ENCODE data around the gene CFAP57.

DNA sequence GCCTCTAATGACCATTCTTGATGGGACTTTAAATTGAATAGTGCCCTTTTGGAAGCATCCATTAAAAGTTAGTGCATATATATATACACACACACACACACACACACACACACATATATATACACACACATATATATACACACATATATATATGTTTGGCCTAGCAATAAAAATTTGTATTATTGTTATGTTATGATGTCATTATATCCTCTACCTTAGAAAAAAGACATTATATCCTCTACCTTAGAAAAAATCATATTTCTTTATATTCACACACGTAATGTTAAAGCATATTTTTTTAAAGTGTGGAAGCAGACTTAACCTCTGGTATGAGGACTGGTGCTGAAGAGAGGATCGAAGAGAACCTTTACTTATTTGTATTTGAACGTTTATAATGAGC, 43.3 kb upstream of the CFAP57 start:
- TF ChIP-seq, protein P1, sequence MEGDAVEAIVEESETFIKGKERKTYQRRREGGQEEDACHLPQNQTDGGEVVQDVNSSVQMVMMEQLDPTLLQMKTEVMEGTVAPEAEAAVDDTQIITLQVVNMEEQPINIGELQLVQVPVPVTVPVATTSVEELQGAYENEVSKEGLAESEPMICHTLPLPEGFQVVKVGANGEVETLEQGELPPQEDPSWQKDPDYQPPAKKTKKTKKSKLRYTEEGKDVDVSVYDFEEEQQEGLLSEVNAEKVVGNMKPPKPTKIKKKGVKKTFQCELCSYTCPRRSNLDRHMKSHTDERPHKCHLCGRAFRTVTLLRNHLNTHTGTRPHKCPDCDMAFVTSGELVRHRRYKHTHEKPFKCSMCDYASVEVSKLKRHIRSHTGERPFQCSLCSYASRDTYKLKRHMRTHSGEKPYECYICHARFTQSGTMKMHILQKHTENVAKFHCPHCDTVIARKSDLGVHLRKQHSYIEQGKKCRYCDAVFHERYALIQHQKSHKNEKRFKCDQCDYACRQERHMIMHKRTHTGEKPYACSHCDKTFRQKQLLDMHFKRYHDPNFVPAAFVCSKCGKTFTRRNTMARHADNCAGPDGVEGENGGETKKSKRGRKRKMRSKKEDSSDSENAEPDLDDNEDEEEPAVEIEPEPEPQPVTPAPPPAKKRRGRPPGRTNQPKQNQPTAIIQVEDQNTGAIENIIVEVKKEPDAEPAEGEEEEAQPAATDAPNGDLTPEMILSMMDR (IDR thresholded peaks at IDR 0.05): no peak
- no peak for TF ChIP-seq EP300 (IDR thresholded peaks at IDR 0.05)
- TF ChIP-seq POLR2A (IDR thresholded peaks at IDR 0.05): no peak
- TF ChIP-seq POLR2AphosphoS5 (IDR thresholded peaks at IDR 0.05): no peak

Data from suprapubic skin (tissue), 4 donors.